Mesothelial cell of epicardium (in vitro differentiated cells): Measurements from ENCODE around the gene DUS1L. TPM values are rescaled to one million over a fixed set of nuclear protein-coding genes. Genes with fewer than 3 reads are reported as not detected.

ENCODE experiments used
- DNase-seq, 2 experiments: peaks; one replicate each; pipeline ENCODE4 v3.0.0; 2021; ENCODE audit warnings: low spot score in 2 of 2; ENCODE audit not compliant: unreplicated experiment in 2 of 2
- H3K27ac Mint-ChIP-seq: 2 replicates; pipeline ENCODE4 v1.8.0; 2021; ENCODE audit warnings: mixed read lengths
- H3K27me3 Mint-ChIP-seq: 2 replicates; pipeline ENCODE4 v1.8.0; 2021; ENCODE audit warnings: low read depth, mixed read lengths
- H3K36me3 Mint-ChIP-seq: 2 replicates; pipeline ENCODE4 v1.8.0; 2021; ENCODE audit warnings: mixed read lengths
- H3K4me1 Mint-ChIP-seq: 2 replicates; pipeline ENCODE4 v1.8.0; 2021; ENCODE audit warnings: mixed read lengths
- H3K4me3 Mint-ChIP-seq: 2 replicates; pipeline ENCODE4 v1.8.0; 2021; ENCODE audit warnings: mild to moderate bottlenecking, moderate library complexity, mixed read lengths
- H3K9me3 Mint-ChIP-seq: 2 replicates; pipeline ENCODE4 v1.8.0; 2021; ENCODE audit warnings: mixed read lengths
- total RNA-seq: library from RNA; stranded (reverse); gene quantifications from 3 replicates; pipeline ENCODE4 v1.2.1, GENCODE V29; 2021
- TF ChIP-seq, protein P1 (sequence below): fragments of 200-600 bp; sonication (generic); IDR thresholded peaks from one replicate; pipeline ENCODE4 v1.5.0; 2021; ENCODE audit warnings: antibody characterized with exemption; ENCODE audit not compliant: unreplicated experiment

DUS1L gene
- total RNA-seq, 1 donor from 2014 or later, result 94.9 TPM

DNA sequence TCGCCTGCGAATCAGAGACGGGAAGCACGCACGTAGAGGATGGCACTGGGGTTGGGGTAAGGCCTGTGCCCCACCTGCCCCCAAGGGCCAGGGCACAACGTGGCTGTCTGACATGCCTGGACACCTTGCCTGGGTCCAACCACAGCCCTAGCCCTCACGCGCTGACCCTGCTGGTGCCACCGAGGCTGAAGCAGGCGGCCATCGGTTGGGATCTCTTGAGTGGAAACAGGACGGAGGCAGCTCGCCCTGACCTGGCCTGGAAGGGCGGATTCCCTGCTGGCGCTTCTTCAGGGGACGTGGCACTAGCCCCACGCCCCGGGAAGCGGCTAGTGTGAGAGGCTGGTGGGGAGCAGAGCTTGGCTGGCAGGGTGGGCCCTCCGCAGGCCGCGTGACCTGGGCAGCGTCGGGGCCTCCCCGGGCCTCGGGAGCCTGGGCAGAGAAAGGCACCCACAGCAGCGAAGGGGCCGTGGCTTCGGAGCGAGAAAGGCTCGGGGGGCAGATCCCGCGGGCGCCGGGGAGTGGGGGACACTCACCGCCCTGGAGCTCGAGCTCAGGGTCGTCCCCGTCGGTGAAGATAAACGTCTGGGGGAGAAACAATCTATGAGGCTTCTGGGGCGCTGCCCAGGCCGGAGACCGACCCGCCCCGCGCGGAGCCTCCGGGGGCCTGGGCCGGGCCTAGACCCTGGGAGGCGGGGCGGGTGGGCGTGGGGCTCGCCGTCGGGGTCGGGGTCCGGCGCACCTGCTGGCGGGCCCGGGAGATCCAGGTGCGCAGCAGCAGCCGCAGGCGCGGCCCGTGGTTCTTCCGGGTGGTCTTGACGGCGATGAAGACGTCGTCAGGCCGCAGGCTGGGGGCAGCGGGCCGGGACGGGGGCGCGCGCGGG is 14.6 kb downstream of the DUS1L start:
- Mint-ChIP-seq H3K27me3 (no peaks in the 10 kb centered on the region), H3K27ac (peak overlapping the region; percentile 78), H3K4me3 (peak overlapping the region; percentile 89), H3K9me3 (no peaks in the 10 kb centered on the region), H3K4me1 (peaks cover 13% of the 10 kb centered on the region), H3K36me3 (peaks cover 11% of the 10 kb centered on the region)
- no peak for DNase-seq
- TF ChIP-seq, protein P1, sequence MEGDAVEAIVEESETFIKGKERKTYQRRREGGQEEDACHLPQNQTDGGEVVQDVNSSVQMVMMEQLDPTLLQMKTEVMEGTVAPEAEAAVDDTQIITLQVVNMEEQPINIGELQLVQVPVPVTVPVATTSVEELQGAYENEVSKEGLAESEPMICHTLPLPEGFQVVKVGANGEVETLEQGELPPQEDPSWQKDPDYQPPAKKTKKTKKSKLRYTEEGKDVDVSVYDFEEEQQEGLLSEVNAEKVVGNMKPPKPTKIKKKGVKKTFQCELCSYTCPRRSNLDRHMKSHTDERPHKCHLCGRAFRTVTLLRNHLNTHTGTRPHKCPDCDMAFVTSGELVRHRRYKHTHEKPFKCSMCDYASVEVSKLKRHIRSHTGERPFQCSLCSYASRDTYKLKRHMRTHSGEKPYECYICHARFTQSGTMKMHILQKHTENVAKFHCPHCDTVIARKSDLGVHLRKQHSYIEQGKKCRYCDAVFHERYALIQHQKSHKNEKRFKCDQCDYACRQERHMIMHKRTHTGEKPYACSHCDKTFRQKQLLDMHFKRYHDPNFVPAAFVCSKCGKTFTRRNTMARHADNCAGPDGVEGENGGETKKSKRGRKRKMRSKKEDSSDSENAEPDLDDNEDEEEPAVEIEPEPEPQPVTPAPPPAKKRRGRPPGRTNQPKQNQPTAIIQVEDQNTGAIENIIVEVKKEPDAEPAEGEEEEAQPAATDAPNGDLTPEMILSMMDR, result no peak

DNA sequence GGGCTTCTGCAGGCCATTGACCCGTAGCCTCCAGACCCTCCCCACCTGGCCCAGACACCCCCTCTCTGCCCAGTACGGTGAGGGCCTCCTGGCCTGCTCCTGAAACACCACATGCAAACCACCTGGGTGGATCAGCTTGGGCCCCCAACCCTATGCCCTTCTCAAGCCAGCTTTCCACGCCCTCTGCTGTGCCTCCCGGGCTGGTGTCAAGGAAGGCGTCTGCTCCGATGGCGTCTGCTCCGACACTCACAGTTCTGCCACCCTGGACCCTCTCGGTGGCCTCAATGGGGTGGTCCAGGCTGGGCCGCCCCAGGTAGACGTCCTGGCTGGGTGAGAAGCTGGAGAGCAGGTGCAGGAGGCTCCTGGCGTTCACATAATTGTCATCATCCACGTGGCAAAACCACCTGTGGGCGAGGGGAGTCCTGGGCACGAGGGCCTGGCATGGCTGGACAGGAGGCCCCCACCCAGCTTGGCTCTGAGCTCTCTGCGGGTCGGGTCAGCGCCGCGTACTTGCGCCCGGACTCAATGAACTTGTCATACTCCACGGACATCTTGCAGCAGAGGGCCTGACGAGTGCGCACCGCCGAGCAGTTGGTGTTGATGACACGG is 15.3 kb downstream of the DUS1L start:
- no peak for DNase-seq
- TF ChIP-seq, protein P1, result no peak
- Mint-ChIP-seq H3K4me3 (peak overlapping the region; percentile 89), H3K36me3 (peaks cover 11% of the 10 kb centered on the region), H3K27me3 (no peaks in the 10 kb centered on the region), H3K4me1 (peaks cover 13% of the 10 kb centered on the region), H3K9me3 (no peaks in the 10 kb centered on the region), H3K27ac (peak overlapping the region; percentile 78)

DNA sequence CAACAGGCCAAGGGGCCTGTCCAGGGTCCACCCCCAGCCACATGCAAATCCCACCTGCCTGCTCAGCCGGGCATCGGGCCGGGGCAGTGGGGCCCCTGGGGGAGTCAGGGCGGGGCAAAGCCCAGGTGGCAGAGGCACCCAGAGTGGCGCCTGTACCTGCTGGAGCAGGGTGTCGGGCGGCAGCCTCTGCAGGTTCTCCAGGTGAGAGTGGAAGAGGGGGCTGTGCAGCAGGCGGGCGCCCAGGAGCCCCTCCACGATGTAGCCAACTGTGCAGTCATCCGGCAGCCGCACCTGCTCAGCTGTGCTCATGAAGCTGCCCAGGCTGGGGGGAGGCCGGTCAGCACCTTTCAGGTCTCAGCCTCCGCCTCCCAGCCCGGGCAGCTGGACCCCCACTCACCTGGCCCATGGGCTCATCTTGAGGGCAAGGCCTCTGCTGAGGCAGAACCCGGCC is 16.1 kb downstream of the DUS1L start:
- H3K27ac Mint-ChIP-seq, result no peak overlapping the region
- H3K4me3 Mint-ChIP-seq, result peak overlapping the region; percentile 89
- H3K27me3 Mint-ChIP-seq, result no peaks in the 10 kb centered on the region
- H3K36me3 Mint-ChIP-seq, result peaks cover 11% of the 10 kb centered on the region
- TF ChIP-seq, protein P1, result no peak
- peaks cover 13% of the 10 kb centered on the region for H3K4me1 Mint-ChIP-seq
- no peak for DNase-seq
- no peaks in the 10 kb centered on the region for H3K9me3 Mint-ChIP-seq

DNA sequence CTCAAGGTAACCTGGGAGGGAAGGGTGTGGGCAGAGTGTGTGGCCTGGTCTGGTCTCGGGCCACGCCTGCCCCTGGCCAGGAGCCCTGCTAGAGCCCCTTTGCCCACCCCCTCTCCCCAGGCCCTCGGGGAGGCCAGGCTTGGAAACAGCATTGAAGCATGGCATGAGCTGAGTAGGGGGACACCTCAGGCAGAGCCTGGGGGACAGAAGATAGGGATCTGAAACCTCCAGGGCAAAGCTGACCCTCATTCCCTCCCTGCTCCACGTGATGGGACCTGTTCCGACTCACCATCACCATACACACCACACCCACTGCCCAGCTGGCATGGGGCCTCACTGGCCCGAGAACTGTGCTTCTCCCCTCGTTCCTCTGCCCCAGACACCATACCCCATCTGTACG is 16.5 kb downstream of the DUS1L start:
- H3K27me3 Mint-ChIP-seq, result no peaks in the 10 kb centered on the region
- DNase-seq, result no peak
- no peaks in the 10 kb centered on the region for H3K9me3 Mint-ChIP-seq
- H3K4me3 Mint-ChIP-seq, result peak overlapping the region; percentile 31
- H3K36me3 Mint-ChIP-seq, result peaks cover 11% of the 10 kb centered on the region
- H3K27ac Mint-ChIP-seq, result no peak overlapping the region
- TF ChIP-seq, protein P1, result no peak
- peaks cover 13% of the 10 kb centered on the region for H3K4me1 Mint-ChIP-seq

DNA sequence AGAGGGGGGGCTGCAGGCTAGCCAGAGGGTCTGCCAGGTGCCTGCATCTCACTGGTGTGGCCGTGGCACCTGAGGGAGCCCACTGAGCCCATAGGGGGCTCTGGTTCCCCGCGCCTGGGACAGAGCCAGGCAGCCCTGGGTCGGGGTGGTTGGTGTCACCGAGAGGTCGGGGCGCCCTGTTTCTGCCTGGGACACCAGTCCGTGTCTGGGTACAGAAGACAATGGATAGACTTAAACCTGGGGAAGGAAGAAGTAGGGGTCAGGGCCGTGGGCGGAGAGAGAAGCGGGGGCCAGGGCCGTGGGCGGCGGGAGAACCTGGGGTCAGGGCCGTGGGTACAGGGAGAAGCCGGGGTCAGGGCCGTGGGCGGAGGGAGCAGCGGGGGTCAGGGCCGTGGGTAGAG is 17.0 kb downstream of the DUS1L start:
- Mint-ChIP-seq H3K9me3 (no peaks in the 10 kb centered on the region), H3K36me3 (peaks cover 11% of the 10 kb centered on the region), H3K4me3 (no peak overlapping the region), H3K27me3 (no peaks in the 10 kb centered on the region), H3K4me1 (peaks cover 13% of the 10 kb centered on the region), H3K27ac (no peak overlapping the region)
- no peak for DNase-seq
- TF ChIP-seq, protein P1, result no peak
